GM12892 (cell line): ENCODE measurements around the gene KNDC1.

Experiments
- POLR2A ChIP-seq: IDR thresholded peaks from 2 replicates; pipeline ENCODE4 v1.6.1; 2011; ENCODE audit warnings: low read depth, low read length, control low read depth
- POLR2AphosphoS5 ChIP-seq: IDR thresholded peaks from 2 replicates; pipeline ENCODE4 v1.6.1; 2011; ENCODE audit warnings: low read depth, low read length, control low read depth
- TAF1 ChIP-seq: IDR thresholded peaks from 2 replicates; pipeline ENCODE4 v1.6.1; 2011; ENCODE audit warnings: low read depth, mild to moderate bottlenecking, control low read depth, low read length, borderline replicate concordance

GRCh38 chr10:133216776-133217175 is 56.8 kb downstream of the KNDC1 start:
- TF ChIP-seq POLR2A: no peak
- no peak for TF ChIP-seq POLR2AphosphoS5
- no peak for TF ChIP-seq TAF1
